A549 treated with Hydrocortisone at 1 μM for 4 hours (cell line): ENCODE results near the gene SCAMP3. TPM values are rescaled to one million over a fixed set of nuclear protein-coding genes. Genes with fewer than 3 reads are reported as not detected.

Source experiments
- total RNA-seq: library from RNA; stranded (reverse); fragments of 200-300 nt; extraction: Qiagen RNA extraction; gene quantifications from 5 replicates; pipeline ENCODE4 v1.2.3, GENCODE V29; 2022

SCAMP3 gene
- 94.3 to 128 TPM (median 118 TPM) in 5 replicates for total RNA-seq

DNA sequence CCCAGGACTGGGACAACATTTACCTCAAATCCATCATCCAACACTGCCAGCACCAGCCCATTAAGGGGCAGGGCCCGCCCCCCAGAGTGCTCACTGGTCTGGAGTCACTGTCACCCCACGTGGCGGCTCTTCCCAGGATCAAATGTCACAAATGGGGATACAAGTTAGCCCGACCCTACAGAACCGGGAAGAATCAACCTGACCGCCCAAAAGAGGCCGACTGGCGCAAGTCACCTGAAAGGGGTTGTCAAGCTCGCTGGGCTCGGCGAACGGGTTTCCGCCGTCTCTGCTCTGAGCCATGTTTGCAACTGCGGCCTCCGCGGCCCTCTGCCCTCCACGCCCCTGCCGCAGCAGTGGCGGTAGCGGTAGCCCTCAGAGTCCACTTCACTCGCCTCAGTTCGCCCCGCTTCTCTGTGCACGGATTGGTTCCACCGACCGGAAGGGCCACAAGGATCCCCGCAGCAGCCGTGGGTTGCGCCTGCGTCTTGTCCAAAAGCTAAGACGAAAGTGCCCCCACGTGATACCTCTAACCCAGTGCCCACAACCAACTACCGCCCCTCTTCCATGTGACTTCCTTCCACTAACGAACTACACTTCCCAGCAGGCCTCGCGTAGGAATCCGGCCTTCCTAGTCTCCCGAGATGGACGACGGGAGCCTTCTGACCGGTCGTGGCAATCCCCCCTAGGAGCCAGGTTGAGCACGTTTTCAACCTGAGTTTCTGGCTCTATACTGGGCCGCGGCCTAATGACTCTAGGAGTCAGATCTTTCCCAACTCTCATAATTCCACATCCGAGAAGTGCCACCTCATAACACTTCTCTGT is at the start of gene SCAMP3:
Gene SCAMP3 (minus strand): TSS at position 509 of the 822 bp plus-strand sequence. CDS start 209 bp downstream, at position 300.

DNA sequence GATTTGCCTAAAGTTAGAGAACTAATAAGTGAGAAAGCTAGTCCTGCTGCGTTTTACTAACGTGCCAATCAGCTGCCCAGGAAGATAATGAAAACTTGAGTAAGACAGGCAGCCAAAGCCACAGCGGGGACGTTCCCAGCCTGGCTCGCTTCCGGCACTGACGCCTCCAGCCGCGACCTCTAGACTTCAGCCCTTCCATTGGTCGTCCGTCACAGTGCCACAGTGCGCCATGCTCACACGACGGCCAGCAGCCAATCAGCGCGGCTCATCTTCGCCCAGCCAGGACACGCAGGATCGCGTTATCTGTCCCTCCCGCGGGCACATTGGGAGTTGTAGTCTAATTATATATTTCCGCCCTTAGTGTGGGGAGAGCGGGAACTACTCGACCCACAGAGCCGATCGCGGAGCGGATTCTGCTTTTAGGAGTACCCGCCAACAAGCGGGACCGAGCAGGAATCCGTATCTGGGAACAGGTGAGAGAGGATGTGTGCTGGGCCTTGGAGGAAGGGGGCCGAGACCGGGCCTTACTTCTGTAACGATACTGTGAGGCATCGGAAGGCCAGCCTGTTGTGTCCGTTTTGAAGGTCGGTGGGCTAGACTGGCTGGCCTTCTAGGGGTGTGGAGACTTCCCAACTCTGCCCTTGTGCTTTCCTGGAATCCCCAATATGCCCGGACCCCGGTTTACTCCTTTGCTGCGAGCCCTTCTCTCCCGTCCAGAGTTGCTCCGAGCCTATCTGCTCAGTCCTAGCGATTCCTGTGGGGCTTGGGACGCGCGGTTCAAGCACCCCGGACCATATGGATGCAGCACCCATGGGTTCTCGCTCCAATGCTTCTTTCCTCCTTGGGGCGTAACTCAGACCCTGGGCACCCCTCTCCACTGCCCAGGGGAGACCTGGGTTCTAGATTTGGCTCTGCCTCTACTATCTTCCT is 46.6 kb upstream of the SCAMP3 start, which contains the start of gene FDPS:
Gene FDPS (plus strand): TSS at position 374 of the 930 bp plus-strand sequence. CDS start 924 bp downstream, outside the sequence.

DNA sequence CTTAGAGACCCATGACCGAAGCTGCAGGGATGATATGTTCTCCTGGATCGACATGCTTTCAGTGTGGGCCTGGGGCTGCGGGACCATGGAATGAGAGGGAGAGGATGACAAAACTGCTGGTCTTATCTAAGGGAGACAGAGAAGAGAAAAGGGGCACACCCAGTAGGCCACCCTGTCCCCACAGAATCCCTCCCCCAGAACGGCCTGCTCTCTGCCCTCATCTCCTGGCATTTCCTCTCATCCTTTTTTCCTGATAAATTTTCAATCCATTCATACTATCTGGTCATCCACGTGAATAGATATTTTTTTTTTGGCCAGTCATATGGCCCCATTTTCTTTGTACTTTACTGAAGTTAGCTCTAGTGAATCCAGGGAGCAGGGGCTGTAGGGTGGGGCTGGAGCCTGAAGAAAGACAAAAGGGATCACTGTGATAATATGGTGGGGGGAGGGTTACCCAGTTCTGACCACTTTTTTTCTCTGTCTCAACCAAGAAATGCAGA is 39.2 kb upstream of the SCAMP3 start, which contains the start of gene PKLR:
Gene PKLR (minus strand): TSS at position 97 of the 500 bp plus-strand sequence. CDS start 43 bp downstream, at position 54.

DNA sequence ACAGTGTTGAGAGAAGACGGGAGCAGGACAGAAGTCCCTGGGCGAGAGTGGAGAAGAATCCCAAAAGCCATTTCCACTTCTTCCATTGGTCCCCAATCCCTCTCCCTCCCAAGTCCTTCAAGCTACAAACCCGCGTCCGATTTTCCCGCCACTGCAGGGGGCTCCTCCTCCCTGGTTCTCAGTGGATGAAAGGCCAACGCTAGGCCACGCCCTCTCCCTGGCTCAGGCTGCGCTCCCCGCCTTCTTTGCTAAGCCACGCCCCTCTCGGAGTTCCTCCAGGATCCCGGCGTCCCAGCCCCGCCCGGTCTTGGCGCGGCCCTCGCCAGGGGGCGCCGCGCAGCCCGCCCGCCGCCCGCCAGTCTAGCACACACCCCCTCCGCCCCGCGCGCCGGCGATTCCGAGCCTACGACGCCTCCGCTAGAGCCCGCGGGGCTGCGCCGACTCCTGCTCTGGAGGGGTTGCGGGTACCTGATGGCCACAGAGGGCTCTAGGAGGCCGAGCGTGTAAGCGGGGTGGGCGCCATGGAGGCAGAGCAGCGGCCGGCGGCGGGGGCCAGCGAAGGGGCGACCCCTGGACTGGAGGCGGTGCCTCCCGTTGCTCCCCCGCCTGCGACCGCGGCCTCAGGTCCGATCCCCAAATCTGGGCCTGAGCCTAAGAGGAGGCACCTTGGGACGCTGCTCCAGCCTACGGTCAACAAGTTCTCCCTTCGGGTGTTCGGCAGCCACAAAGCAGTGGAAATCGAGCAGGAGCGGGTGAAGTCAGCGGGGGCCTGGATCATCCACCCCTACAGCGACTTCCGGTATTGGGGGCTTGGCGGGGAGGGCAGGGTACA is 15.1 kb upstream of the SCAMP3 start, which contains the start of gene HCN3:
Gene HCN3 (plus strand): TSS at position 394 of the 832 bp plus-strand sequence. CDS start 128 bp downstream, at position 522.

DNA sequence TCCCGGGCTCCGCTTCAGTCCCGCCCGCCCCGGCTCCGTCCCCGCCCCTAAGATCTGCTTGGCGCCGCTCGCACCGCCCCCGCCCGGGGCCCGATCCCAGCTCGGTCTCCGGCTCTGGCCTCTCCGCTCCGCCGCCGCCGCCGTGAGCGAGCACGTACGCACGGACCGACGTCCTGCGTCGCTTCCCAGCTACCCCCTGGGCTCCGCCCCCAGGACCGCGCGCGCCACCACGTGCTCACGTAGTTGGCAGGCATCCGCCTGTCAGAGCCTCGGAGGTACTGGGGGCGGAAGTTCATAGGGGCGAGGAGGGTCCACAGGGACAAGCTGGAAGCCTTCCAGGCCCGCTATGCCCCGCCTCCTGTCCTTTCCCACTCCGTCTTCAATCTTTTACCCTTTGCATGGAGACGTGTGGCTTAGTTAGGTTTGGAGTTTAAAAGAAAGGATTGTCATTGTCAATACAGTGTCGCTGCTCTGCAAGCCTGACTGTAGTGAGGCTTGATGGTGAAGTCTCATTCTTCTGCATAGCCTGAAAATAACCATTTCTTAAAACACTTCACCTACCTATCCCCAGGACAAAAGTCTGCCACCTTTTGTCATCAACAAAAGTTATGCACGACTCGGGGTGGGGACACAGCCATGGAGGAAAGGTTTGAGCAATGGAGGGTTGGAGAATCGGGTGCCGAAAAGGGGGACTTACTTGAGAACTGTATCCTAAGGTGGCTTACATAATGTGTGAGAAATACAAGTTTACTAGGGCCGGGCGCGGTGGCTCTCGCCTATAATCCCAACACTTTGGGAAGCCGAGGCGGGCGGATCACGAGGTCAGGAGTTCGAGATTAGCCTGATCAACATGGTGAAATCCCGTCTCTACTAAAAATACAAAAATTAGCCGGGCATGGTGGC is 11.4 kb upstream of the SCAMP3 start, which contains the start of gene CLK2:
Gene CLK2 (minus strand): TSS at position 162 of the 903 bp plus-strand sequence. CDS start 2,527 bp downstream, outside the sequence.

DNA sequence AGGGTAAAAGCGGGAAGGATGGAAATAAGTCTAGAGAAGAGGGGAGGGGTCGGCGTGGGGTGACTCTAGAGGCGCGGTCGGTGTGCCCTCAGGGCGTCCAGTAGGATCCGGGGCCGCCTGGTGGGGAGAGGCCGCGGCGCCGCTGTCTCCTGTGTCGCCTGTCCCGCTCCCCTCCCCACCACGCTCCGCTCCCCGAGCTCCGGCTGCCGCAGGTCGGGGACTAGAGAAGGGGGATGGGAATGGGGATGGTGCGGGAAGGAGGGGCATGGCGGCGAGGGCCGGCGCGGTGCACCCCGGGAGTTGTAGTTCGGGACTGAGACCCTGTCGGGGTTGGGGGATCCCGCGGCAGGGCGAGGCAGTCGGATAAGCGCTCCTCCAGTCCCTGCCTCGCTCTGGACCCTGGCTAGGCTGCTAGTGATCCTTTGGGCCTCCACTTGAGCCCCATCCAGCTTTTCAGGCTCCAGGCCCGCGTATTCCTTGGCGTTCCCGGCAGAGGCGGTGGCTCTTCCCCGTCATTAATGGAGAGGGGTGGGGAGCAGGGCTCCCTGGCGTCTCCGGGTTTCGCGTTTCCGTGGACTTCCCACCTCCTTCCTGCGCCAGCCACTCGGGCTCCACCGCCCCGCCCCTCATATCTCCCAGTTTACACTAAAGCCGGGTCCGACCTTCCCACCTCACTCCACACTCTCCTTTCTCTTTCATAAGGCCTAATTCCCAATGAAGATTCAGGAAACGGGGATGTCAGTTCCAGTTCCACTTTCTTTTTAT is 6.7 kb downstream of the SCAMP3 start, which contains the start of gene ENTREP3:
Gene ENTREP3 (minus strand): TSS at position 241 of the 765 bp plus-strand sequence. CDS start 606 bp downstream, outside the sequence.

DNA sequence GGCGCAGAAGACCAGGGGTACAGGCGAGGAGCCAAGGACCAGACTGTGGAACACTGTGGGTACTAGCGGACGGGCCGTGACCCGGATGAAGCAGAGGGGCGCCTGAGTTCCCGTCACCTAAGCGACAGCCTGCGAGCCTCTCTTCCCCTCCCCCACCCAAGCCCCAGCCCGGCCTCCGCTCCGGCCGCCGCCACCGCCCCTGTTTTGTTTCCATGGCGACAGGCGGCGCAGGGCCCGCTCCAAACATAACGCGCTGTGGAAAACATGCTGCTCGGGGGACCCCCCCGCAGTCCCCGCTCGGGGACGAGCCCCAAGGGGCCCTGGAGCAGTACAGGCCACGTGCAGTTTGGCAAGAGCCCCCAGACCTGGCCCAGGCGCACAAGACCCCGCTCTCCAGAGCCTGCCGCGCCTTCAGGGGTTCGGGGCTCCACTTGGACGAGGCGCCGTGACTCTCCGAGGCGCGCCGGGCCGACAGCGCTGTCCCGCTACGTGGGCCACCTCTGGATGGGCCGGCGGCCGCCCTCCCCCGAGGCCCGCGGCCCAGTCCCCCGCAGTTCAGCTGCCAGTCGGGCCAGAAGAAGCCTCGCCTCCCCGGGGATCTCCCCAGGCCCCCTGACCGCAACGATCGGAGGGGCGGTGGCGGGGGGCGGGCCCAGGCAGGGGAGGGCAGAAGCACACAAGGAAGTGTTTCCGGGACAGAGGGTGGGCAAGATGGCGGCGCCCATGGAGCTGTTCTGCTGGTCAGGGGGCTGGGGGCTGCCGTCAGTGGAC is 53.4 kb downstream of the SCAMP3 start, which contains the start of gene MTX1:
Gene MTX1 (plus strand): TSS at position 155 of the 771 bp plus-strand sequence. CDS start 110 bp downstream, at position 265.

DNA sequence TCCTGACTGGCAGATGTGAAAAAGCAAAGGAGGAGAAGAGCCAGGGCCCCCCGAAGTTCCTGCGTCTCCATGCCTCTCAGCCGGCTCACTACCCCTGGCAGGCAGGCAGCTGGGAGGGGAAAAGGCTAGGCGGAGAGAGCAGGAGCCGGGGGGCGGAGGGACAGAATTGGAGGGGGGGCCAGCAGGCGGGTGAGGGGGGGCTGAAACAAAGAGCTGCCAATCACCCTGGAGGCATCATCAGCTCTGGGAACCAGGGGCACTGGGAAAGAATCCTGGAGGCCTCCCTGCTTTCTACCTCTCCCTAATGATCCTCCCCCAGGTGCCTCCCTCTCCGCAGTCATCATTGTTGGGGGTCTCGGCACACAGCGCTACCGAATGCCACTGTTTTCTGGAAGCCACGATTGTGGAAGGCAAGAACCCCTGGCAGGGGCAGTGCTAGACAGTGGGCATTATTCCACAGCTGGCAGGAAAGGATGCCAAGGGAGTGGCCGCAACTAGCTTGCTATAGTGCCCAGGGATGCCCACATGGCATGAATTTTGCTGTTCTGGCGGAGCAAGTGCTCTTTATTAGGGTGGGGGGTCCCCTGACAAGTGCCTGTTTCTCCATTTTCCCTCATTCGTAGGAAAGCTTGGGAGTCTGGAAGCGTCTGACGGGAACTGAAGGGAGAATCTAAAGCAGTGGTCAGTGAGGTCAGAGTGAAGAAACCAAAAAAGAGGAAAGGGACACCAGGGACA is 54.2 kb downstream of the SCAMP3 start, which contains the start of gene THBS3:
Gene THBS3 (minus strand): TSS at position 92 of the 735 bp plus-strand sequence. CDS start 21 bp downstream, at position 71.

Other genes with a start within 250 kb of the SCAMP3 start
- 0.37 to 0.77 TPM (median 0.52 TPM) in 5 replicates for gene DCST2, start 228.6 kb downstream of the SCAMP3 start, total RNA-seq
- 0.07 to 0.08 TPM in 2 of 5 replicates, not detected in the others for gene DCST1, start 228.5 kb downstream of the SCAMP3 start, total RNA-seq
- gene ADAM15, start 211.0 kb downstream of the SCAMP3 start, total RNA-seq: 84.2 to 106 TPM (median 101 TPM) in 5 replicates
- gene EFNA4, start 198.6 kb downstream of the SCAMP3 start, total RNA-seq: 12.3 to 15.4 TPM (median 13.0 TPM) in 5 replicates
- 9.7 to 11.7 TPM (median 11.6 TPM) in 5 replicates for gene EFNA3, start 183.5 kb downstream of the SCAMP3 start, total RNA-seq
- gene EFNA1, start 134.5 kb downstream of the SCAMP3 start, total RNA-seq: 21.4 to 32.6 TPM (median 26.0 TPM) in 5 replicates
- 32.8 to 36.7 TPM (median 34.6 TPM) in 5 replicates for gene SLC50A1, start 126.5 kb downstream of the SCAMP3 start, total RNA-seq
- 69.5 to 108 TPM (median 98.1 TPM) in 5 replicates for gene DPM3, start 121.8 kb downstream of the SCAMP3 start, total RNA-seq
- 187 to 257 TPM (median 250 TPM) in 5 replicates for gene KRTCAP2, start 89.1 kb downstream of the SCAMP3 start, total RNA-seq
- 1.7 to 2.9 TPM (median 2.7 TPM) in 5 replicates for gene TRIM46, start 88.5 kb downstream of the SCAMP3 start, total RNA-seq
- 7.6 to 9.3 TPM (median 8.5 TPM) in 5 replicates for gene THBS3, start 54.5 kb downstream of the SCAMP3 start, total RNA-seq
- gene MTX1, start 53.7 kb downstream of the SCAMP3 start, total RNA-seq: 63.2 to 79.8 TPM (median 74.7 TPM) in 5 replicates
- 31.8 to 36.8 TPM (median 32.8 TPM) in 5 replicates for gene ENTREP3, start 6.9 kb downstream of the SCAMP3 start, total RNA-seq
- gene CLK2, start 11.1 kb upstream of the SCAMP3 start, total RNA-seq: 22.3 to 26.3 TPM (median 25.4 TPM) in 5 replicates
- 3.5 to 5.3 TPM (median 4.6 TPM) in 5 replicates for gene HCN3, start 15.1 kb upstream of the SCAMP3 start, total RNA-seq
- gene PKLR, start 39.1 kb upstream of the SCAMP3 start, total RNA-seq: not detected in 5 replicates
- 158 to 180 TPM (median 168 TPM) in 5 replicates for gene FDPS, start 46.5 kb upstream of the SCAMP3 start, total RNA-seq
- 42.2 to 54.3 TPM (median 53.4 TPM) in 5 replicates for gene RUSC1, start 58.5 kb upstream of the SCAMP3 start, total RNA-seq